Measurements from ENCODE around the gene TNK1. TPM values are rescaled to one million over a fixed set of nuclear protein-coding genes. Genes with fewer than 3 reads are reported as not detected.

The TNK1 gene
- total and polyA plus RNA-seq, 2 experiments from 2014 or later = 6.1 to 8.9 TPM

DNA sequence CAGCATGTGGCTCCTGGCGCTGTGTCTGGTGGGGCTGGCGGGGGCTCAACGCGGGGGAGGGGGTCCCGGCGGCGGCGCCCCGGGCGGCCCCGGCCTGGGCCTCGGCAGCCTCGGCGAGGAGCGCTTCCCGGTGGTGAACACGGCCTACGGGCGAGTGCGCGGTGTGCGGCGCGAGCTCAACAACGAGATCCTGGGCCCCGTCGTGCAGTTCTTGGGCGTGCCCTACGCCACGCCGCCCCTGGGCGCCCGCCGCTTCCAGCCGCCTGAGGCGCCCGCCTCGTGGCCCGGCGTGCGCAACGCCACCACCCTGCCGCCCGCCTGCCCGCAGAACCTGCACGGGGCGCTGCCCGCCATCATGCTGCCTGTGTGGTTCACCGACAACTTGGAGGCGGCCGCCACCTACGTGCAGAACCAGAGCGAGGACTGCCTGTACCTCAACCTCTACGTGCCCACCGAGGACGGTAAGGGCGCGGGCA lies 27.4 kb downstream of the TNK1 start:
- DNase-seq (ENCODE audit: low spot score) = peak; percentile 62
- peak overlapping the region; percentile 57 for H3K4me3 ChIP-seq

DNA sequence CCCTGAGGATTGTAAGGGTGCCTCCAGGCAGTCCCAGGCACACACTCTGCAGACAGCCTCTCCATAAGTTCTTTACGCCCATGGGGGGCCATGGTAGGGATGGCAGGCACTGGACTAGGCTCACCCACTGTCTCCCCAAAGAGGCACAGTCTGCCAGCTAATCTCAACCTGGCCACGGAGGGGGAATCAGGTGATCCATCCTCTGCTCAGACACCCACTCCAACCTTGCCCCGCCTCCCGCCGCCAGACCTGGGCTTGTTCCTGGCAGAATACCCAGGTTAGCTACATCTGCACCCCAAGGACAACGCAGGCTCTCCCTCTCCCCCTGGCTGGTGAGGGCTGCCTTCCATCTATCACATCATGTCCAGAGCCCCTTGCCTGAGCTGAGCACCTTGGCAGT lies 28.0 kb downstream of the TNK1 start:
- H4K20me1 ChIP-seq (replicated peaks; ENCODE audit: insufficient read depth) = no peaks in the 10 kb centered on the region; the same call in 1 of the 2 replicates
- H3K79me2 ChIP-seq (replicated peaks; ENCODE audit: insufficient read depth) = peaks cover 8% of the 10 kb centered on the region; the same call in 1 of the 2 replicates
- H3K4me2 ChIP-seq = peak overlapping the region; percentile 81
- H2AFZ ChIP-seq = 0 out of 2 replicates have a peak overlapping the region, but pooled peaks have one; percentile 32
- TF ChIP-seq, protein P1, sequence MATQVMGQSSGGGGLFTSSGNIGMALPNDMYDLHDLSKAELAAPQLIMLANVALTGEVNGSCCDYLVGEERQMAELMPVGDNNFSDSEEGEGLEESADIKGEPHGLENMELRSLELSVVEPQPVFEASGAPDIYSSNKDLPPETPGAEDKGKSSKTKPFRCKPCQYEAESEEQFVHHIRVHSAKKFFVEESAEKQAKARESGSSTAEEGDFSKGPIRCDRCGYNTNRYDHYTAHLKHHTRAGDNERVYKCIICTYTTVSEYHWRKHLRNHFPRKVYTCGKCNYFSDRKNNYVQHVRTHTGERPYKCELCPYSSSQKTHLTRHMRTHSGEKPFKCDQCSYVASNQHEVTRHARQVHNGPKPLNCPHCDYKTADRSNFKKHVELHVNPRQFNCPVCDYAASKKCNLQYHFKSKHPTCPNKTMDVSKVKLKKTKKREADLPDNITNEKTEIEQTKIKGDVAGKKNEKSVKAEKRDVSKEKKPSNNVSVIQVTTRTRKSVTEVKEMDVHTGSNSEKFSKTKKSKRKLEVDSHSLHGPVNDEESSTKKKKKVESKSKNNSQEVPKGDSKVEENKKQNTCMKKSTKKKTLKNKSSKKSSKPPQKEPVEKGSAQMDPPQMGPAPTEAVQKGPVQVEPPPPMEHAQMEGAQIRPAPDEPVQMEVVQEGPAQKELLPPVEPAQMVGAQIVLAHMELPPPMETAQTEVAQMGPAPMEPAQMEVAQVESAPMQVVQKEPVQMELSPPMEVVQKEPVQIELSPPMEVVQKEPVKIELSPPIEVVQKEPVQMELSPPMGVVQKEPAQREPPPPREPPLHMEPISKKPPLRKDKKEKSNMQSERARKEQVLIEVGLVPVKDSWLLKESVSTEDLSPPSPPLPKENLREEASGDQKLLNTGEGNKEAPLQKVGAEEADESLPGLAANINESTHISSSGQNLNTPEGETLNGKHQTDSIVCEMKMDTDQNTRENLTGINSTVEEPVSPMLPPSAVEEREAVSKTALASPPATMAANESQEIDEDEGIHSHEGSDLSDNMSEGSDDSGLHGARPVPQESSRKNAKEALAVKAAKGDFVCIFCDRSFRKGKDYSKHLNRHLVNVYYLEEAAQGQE (IDR thresholded peaks at IDR 0.05; ENCODE audit: unreplicated experiment) = no peak
- no peak for TF ChIP-seq ZNF331 (CRISPR knock-in tag; IDR thresholded peaks at IDR 0.05; ENCODE audit: low read depth)
- Mint-ChIP-seq H3K4me3 (peak overlapping the region; percentile 49), H3K27ac (no peak overlapping the region), H3K4me1 (peaks cover 36% of the 10 kb centered on the region), H3K36me3 (ENCODE audit: low read depth) (peaks cover 21% of the 10 kb centered on the region), H3K27me3 (ENCODE audit: insufficient read depth, low read depth, poor library complexity) (peaks cover 18% of the 10 kb centered on the region), H3K9me3 (no peaks in the 10 kb centered on the region)
- no peak for ATAC-seq
- DNase-seq (ENCODE audit: low spot score) = no peak
- H3K9me2 ChIP-seq (ENCODE audit: insufficient read depth) = no peaks in the 10 kb centered on the region
- H3K4me3 ChIP-seq = peak overlapping the region; percentile 57
- H3F3A ChIP-seq (replicated peaks; ENCODE audit: low read depth) = peaks cover 13% of the 10 kb centered on the region
- no peak overlapping the region for H3K27ac ChIP-seq (ENCODE audit: low read depth)
- no peaks in the 10 kb centered on the region; the same call in 1 of the 2 replicates for H3K36me3 ChIP-seq (ENCODE audit: insufficient read depth)
- H3K27me3 ChIP-seq (ENCODE audit: insufficient read depth) = no peaks in the 10 kb centered on the region
- peaks cover 22% of the 10 kb centered on the region for H3K4me1 ChIP-seq (ENCODE audit: insufficient read depth)

More for the DNA sequence above, 27.4 kb downstream of the TNK1 start:
- TF ChIP-seq, protein P1 (IDR thresholded peaks at IDR 0.05; ENCODE audit: unreplicated experiment) = no peak
- TF ChIP-seq, protein P2, sequence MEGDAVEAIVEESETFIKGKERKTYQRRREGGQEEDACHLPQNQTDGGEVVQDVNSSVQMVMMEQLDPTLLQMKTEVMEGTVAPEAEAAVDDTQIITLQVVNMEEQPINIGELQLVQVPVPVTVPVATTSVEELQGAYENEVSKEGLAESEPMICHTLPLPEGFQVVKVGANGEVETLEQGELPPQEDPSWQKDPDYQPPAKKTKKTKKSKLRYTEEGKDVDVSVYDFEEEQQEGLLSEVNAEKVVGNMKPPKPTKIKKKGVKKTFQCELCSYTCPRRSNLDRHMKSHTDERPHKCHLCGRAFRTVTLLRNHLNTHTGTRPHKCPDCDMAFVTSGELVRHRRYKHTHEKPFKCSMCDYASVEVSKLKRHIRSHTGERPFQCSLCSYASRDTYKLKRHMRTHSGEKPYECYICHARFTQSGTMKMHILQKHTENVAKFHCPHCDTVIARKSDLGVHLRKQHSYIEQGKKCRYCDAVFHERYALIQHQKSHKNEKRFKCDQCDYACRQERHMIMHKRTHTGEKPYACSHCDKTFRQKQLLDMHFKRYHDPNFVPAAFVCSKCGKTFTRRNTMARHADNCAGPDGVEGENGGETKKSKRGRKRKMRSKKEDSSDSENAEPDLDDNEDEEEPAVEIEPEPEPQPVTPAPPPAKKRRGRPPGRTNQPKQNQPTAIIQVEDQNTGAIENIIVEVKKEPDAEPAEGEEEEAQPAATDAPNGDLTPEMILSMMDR (conservative IDR thresholded peaks at IDR 0.05; ENCODE audit: low read depth in 2 of 2) = peak in 1 of 2 experiments; percentile 24; a peak in 1 of 4 replicates
- TF ChIP-seq ZNF114 (CRISPR knock-in tag; IDR thresholded peaks at IDR 0.05) = no peak
- TF ChIP-seq NANOG (IDR thresholded peaks at IDR 0.05; ENCODE audit: borderline replicate concordance) = no peak
- Histone ChIP-seq H3K79me2 (replicated peaks; ENCODE audit: insufficient read depth) (peaks cover 8% of the 10 kb centered on the region; the same call in 1 of the 2 replicates), H3F3A (replicated peaks; ENCODE audit: low read depth) (peaks cover 13% of the 10 kb centered on the region), H4K20me1 (replicated peaks; ENCODE audit: insufficient read depth) (no peaks in the 10 kb centered on the region; the same call in 1 of the 2 replicates), H3K4me1 (ENCODE audit: insufficient read depth) (peaks cover 22% of the 10 kb centered on the region), H2AFZ (0 out of 2 replicates have a peak overlapping the region, but pooled peaks have one; percentile 32), H3K27me3 (ENCODE audit: insufficient read depth) (no peaks in the 10 kb centered on the region), H3K36me3 (ENCODE audit: insufficient read depth) (no peaks in the 10 kb centered on the region; the same call in 1 of the 2 replicates), H3K4me2 (peak overlapping the region; percentile 81), H3K27ac (ENCODE audit: low read depth) (no peak overlapping the region), H3K9me2 (ENCODE audit: insufficient read depth) (no peaks in the 10 kb centered on the region)
- no peaks in the 10 kb centered on the region for H3K9me3 Mint-ChIP-seq
- H3K27me3 Mint-ChIP-seq (ENCODE audit: insufficient read depth, low read depth, poor library complexity) = peaks cover 18% of the 10 kb centered on the region
- H3K27ac Mint-ChIP-seq = no peak overlapping the region
- H3K4me3 Mint-ChIP-seq = peak overlapping the region; percentile 58; the same call in 2 of the 3 replicates
- ATAC-seq = peak; percentile 7
- peaks cover 21% of the 10 kb centered on the region for H3K36me3 Mint-ChIP-seq (ENCODE audit: low read depth)
- H3K4me1 Mint-ChIP-seq = peaks cover 36% of the 10 kb centered on the region
